NCI-H146 treated with DMSO at 0.1 percent for 48 hours (cell line): ENCODE data around the gene RNF150.
A peak's percentile ranks its signal among the peaks of the same experiment; 100 is the strongest.

ENCODE experiments used
- DNase-seq: peaks from one replicate; lab custom pipeline; 2025; ENCODE audit not compliant: unreplicated experiment; lab: John Stamatoyannopoulos, UW

RNF150 gene

DNA sequence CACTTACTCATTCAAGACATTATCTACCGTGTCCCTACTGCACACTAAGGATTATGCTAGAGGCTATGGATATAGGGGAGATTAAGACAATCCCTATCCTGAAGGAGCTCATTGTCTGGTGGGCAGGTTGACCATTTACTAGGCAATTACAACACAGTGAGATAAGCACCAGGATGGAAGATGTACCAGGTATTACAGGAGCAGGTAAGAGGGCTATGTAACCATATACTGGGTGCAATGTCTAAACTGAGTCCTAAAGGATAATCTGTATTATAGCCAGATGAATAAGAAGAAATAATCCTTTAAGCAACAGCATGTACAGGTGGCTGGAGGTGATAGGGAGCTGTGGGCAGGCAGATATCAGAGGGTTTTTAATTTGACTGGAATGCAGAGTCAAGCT, 263.8 kb downstream of the RNF150 start:
- DNase-seq: no peak

DNA sequence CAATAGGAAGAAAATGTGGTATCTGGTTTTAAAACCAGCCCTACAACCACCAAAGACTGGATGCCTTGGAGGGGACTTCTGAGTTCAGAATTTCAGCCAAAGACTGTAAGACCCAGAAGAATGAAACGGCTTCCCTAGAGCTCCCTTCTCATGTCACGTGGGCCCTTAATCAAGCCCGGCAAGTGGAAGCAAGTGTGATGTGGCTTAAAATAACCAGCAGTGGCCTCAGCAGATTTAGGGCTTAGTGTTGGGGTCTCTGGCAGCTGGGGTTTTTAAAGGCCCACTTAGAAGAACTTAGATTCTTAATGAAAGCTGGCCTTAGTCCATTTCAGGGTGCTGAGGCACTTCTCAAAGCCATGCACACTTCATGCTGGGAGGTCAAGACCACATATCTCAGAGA, 265.9 kb downstream of the RNF150 start:
- no peak for DNase-seq

DNA sequence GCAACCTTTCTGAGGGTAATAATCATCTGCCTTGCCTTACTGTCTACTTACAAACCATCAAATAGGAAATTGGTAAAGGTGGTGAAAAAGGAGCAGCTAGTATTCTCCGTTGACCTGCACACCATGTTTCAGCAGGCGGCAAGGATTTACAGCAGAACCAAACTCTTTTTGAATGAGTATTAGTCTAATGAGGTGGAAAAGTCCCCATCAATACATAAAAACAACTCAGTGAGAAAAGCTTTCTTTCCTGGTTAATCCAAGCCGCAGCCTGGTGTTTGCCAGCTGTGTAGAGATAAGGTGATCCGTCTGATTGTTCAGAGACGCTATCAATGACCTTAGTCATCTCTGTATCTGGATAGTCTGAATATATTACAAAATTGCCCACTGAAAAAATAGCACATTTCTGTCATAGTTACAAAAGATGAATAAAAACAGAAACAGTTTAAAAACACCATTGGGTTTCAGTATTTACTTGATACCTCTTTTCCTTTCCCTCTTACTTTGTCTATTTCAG, 266.7 kb downstream of the RNF150 start:
- DNase-seq: no peak

- DNase-seq: no peak
These were observed 267.7 kb downstream of the RNF150 start for GRCh38 chr4:140865253-140866217.

DNA sequence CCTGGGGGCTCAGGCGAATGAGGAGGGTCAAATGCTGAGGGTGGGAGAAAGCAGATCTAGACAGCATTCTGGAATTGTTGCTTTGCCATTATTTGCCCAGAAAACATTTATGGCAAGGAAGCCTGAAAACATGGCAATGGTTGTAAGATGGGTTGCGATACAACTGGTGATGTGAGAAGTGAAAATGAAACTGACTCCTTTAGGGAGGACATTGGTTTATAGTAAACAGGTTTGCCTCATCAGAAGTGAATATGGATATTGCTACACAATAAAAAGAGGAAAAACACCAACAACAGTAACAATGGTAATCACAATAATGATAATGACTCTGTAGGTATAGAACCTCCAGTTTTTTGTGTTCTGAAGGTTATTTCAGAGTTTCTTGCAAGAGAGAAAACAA, 270.1 kb downstream of the RNF150 start:
- no peak for DNase-seq

DNA sequence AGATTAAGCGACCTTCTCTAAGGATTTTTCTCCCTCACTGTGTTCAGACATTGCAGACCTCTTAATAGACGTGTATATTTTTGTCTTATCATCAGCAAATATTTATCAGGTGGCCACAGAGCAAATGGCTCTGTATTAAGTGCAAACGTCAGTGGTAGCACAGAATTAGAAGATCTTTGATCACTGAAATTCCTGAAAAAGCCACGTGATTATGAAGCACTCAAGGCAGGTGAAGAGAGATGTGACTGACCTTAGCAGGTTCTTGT, 271.2 kb downstream of the RNF150 start:
- no peak for DNase-seq

DNA sequence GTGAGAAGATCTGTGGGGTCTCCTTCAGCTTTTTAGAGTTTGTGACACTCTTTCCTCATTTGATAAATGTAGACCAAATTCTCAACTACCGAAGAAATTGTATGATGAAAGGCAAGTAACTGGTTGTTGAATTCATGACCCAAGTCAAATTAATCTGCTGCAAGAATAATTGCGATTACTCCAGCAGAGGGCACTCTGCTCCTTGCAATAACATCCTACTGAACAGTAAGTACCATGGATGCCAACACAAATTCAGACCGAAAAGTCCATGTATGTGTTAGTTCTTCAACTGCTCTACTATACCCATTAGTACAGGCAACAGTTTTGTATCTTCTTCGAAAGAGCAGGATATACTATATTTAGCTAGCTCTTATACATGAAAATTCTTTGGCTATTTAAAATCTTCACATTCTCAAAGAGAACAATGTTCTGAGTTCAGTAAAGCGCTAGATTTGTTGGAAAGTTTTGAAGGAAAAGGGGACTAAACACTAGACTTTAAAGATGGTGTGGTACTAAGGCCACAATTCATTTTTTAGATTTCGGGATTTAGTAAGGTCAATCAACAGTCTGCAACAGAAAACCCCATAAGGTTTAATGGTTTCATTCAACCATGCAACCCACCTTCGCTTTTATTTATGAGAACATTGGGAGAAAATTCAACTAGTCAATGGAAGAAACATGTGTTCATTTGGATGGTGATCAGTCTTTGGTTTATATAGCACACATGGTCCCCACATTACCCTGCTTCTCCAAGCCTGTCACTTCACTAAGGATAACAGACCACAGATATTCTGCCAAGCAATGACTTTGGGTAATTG, 271.7 kb downstream of the RNF150 start:
- DNase-seq: peak; percentile 14

GRCh38 chr4:140858897-140859296, 274.4 kb downstream of the RNF150 start:
- DNase-seq: peak; percentile 3

- DNase-seq: no peak
These were observed 276.2 kb downstream of the RNF150 start for GRCh38 chr4:140857111-140857510.

GRCh38 chr4:140856621-140857062, 276.6 kb downstream of the RNF150 start:
- DNase-seq: peak; percentile 55

- no peak for DNase-seq
These were observed 279.1 kb downstream of the RNF150 start for GRCh38 chr4:140854168-140854567.

- no peak for DNase-seq
These were observed 281.5 kb downstream of the RNF150 start for GRCh38 chr4:140851804-140852203.

DNA sequence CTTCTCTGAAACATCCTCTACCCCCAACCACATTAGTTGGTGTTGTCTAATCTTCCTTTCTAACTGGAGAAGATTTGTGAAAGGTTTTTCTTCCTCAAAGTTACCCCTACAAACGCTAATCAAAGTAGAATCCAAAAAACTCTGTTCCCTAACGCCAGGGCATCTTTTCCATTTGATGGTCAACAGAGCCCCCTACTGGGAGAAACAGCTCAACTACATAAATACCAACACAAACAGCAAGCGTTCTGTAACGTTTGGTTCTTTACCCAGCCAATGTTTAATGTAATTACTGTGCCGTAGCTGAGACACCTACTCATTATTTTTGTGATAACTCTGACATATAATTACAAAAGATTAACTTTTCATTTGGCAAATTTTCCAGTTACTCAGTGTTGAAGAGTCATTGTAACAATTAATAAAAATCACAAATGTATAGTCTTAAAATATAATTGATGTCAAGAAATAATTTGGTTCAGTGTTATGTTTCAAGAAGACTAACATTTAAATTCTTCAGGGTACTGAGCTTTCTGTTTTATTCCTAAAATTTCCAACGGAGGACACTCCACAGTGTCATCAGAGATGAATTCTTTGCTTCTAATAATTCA, 282.1 kb downstream of the RNF150 start:
- DNase-seq: peak; percentile 7

GRCh38 chr4:140849526-140849925, 283.7 kb downstream of the RNF150 start:
- DNase-seq: no peak

DNA sequence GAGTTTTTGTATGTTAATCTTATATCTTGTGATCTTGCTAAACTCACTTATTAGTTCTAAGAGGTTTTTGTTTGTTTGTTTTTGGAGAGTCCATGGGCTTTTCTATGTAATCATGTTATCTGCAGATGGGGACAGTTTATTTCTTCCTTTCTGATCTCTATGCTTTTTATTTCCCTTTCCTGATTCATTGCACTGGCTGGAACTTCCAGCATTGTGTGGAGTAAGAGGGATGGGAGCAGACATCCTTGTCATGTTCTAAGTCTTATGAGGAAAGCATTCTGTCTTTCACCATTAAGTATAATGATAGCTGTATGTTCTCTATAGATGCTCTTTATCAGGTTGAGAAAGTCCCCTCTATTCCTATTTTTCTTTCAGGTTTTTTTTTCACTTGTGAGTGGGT, 286.5 kb downstream of the RNF150 start:
- DNase-seq: no peak

GRCh38 chr4:140844061-140844460, 289.2 kb downstream of the RNF150 start:
- no peak for DNase-seq

DNA sequence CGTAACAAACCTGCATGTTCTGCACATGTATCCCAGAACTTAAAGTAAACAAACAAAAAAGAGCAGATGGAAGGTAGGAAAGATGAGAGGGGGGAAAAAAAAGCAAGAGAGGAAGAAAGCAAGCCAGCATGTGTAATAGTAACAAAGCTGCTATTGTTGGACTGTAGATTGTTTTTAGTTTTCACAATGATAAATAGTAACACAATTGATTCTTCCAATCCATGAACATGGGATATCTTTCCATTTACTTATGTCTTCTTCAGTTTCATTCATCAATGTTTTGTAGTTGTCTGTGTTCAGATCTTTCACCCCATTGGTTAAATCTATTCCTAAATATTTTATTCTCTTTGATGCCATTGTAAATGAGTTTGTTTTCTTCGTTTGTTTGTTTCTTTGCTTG, 292.1 kb downstream of the RNF150 start:
- no peak for DNase-seq

DNA sequence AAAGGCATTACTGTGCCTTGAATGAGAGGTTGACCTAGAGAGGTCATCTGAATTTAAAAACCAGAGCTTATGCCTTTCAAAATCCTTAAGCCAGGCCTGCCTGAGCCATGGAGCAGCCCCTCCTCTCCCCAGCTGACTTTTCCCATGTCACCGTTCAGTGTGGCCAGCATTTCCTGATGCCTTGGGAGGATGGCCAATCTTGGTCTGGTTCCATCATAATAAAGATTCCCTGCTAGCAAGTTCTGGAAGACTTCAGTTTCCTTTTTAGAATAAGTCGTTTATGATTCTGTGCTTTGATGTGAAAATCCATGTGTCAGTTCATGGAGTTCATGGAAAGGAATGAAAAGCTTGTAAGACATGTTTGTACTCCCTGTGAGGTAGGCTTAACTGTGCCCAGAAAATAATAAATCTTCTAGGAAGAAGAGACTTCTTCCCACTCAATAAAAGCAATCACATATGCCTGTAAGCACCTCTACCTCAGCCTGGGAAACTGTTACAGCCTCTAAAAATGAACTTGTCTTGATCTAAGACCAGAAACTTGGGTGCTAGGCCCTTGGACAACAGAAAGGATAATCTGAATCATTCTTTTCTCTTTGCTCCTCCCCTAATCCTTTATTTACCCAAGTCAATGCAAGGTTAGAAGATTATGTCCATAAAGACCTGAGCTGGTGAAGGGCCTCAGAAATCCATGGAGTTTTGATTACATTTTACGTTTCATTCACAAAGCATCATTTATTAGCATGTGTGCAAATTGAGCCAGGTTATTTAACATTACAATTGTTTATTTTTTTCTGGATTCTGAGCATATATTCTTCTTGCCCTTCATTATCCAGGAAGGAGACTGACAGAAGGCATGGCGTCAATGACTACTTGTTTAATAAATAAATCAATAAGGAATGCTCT, 293.1 kb downstream of the RNF150 start:
- no peak for DNase-seq

DNA sequence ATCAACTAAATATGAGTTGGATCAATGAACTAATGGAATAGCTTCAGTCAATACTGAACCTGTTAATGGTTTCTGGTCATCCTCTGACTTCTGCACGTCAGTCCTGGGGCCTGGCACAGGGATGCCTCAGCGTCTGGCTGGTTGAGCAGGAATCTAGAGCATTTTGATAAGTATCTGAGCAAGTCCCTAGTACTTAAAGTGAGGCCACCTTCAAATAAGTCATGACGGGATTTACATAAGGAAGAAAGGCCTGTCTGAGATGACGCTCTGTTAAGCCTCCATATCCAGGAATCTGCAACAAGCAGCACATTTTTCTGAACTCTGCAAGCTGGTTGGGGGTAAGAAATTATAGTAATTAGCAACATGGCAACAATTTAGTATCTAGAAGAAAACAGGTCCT, 293.9 kb downstream of the RNF150 start:
- DNase-seq: no peak

GRCh38 chr4:140837736-140838135, 295.5 kb downstream of the RNF150 start:
- DNase-seq: no peak
